HG02870 (cell line): Measurements from ENCODE around the gene MYMK.
"Not testable (repeated sequence)": the region's sequence is repeated elsewhere in the genome, so short reads cannot be mapped to it uniquely, and the experiment has no call there.

ENCODE experiments used
- ATAC-seq: cut with Tn5 transposase; IDR thresholded peaks from one replicate; pipeline ENCODE4 v1.9.1; 2021; ENCODE audit warnings: mild to moderate bottlenecking, moderate library complexity; ENCODE audit not compliant: unreplicated experiment

MYMK gene, protein sequence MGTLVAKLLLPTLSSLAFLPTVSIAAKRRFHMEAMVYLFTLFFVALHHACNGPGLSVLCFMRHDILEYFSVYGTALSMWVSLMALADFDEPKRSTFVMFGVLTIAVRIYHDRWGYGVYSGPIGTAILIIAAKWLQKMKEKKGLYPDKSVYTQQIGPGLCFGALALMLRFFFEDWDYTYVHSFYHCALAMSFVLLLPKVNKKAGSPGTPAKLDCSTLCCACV

DNA sequence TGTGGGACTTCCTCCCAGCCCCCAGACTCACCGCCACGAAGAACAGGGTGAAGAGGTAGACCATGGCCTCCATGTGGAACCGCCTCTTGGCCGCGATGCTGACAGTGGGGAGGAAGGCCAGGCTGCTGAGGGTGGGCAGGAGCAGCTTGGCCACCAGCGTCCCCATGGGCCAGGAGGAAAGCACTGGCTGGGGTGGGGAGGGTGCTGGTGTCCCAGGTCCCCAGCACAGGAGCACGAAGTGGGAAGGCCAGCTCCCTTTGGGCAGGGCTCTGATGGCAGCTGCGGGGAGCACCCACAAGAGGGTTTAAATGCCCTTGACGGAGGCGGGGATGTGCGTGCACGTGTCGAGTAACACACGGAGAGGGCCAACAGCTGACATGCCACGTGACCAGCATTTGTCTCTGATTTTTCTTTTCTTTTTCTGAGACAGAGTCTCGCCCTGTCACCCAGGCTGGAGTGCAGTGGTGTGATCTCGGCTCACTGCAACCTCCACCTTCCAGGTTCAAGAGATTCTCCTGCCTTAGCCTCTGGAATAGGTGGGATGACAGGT lies at the start of gene MYMK:
Gene MYMK (minus strand): TSS at position 281 of the 550 bp plus-strand sequence. CDS start 115 bp downstream, at position 166.
- ATAC-seq: no peak

DNA sequence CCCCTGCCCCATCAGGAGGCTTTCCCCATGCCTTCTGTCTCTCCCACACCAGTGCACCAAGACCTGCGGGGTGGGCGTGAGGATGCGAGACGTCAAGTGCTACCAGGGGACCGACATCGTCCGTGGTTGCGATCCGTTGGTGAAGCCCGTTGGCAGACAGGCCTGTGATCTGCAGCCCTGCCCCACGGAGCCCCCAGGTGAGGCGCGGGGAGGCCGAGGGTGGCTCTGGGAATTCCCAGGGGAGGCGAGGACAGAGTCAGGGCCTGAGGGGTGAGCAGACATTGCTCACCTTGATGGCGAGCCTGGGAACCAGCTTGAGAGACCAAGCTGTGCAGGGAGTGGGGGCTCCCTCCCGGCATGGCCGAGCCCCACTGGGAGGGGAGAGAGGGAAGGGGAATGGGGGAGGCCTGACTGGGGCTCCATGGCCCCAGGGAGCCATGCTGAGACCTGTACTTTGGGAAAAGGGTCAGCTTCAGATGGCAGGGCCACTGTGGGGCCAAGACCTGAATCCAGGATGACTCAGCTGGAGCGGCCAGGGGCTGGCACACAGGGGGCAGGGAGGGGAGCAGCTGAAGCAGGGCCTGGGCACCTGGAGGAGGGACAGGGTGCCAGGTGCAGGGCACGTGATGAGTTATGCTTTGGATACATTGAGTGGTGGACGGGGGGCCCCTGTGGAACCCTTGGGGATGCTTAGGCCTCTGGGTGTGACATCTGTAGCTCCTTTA lies 49.2 kb upstream of the MYMK start:
- ATAC-seq: no peak

DNA sequence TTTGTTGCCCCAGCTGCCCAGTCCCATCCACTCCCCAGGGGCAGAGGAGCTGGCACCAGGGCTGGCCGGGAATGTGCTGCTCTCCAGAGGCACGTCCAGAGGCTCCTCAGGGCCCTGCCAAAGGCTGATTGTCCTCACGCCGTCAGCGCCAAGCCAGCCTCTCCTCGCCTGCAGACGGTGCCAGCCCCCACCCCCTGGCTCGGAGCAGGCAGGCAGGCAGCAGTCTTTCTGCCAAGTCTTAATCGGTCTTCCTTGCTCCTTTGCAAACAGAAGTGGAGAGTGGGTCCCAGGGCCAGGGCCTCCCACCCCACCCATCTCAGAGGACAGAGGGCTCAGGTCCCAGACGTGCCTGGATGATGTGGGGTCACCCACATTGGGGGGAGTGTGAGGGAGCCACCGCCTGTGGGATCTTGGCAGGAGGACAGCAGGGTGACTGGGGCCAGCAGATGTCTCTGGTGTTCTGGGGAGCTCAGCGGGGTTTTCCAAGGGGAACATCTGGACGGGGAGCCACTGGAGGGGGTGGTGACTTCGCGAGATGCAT lies 48.1 kb upstream of the MYMK start:
- ATAC-seq: no peak

DNA sequence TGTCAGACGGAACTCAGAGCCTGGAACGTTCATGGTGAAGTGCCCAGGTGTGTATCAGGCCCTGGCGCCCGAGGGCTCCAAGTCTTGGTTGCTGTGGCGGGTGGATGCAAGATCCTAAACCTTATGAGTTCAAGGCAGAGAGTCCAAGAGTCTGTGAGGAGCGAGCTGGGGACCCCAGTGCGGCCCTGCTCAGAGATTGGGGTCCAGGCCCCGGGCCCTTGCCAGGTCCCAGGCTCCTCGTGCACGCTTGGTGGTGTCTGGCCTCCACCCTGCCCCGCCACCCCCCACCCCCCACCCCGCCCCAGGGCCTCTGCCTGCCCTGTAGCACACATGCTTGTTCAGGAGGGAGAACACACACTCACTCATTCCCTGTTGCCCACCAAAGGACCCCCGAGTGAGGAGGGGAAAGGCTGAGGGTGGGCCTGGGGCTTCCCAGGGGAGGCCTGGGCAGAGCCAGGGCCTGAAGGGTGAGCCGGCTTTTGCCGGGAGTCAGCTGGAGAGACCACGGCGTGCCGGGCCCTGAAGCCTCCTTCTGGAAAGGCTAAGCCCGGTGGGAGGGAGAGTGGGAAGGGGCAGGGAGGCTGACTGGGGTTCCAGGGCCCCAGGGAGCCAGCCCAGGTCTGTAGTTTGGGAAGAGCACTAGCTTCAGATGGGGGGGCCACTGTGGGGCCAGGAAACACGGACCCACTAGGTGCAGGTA lies 47.3 kb upstream of the MYMK start:
- ATAC-seq: no peak

DNA sequence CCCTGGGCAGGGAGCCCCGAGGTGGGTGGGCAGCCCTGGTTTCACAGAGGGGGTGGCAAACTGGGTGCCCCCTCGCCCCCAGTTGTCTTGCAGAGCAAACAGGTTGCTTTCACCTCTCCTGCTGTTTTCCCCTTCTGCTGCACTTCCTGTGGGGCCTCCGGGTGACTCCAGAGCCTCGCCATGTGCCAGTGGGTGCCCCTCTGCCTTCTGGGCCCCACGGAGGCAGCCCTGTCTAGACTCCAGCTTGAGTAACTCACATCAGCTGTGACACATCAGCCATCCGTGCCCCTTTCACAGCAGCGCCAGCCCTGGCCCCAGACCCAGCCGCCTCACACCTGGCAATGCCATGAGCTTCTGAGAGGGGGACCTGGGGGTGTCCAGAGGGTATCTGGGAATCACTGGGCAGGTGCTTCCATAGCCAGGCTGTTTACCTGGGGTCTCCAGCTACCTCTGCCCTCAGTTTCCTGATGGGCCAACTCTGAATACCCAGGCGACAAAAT lies 46.7 kb upstream of the MYMK start:
- no peak for ATAC-seq

DNA sequence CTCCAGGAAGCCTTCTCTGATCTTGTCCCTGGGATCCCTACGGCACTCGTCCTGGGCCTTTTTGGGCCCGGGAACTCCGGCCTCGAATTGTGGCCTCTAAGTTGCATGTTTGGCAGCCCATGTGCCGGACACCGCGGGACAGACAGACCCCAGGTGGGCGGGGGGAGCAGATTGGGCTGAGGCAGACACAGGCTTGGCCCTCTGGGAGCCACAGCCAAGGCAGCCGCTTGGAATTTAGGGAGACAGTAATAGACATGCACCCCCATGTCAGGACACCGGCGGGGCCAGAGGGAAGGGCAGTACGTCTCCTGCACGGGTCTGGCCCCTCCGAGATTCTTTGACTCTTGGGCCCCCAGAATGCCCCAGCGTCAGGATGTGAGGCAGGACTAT lies 45.9 kb upstream of the MYMK start:
- ATAC-seq: no peak

DNA sequence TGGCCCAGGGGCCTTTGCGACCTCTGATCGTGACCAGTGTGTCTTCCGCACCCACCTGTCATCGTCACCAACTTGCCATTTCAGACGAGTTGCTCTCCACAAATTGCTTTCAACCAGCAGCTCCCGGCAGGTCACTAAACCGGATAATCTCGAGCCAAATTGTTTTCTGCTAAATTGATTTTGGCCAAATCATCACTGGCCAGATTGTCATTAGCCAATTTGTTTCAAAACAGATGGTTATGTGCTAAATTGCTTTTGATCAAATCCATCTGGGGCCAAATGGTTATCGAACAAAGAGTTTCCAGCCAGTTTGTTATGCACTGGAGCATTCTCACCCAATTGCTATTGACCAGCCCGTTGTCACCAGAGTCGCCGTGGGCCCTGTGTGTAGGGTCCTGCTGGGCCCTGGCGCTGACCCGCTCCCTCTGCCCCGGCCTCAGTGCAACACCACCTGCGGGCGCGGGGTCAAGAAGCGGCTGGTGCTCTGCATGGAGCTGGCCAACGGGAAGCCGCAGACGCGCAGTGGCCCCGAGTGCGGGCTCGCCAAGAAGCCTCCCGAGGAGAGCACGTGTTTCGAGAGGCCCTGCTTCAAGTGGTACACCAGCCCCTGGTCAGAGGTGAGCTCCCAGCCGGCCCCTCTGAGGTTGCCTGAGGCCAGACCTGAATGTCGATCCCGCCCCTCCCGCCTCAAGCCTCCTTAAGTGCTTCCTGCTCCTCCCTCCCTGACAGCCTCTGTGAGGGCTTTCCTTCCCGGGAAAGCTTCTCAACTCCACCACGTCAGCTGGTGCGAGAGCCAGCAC lies 45.3 kb upstream of the MYMK start:
- no peak for ATAC-seq

DNA sequence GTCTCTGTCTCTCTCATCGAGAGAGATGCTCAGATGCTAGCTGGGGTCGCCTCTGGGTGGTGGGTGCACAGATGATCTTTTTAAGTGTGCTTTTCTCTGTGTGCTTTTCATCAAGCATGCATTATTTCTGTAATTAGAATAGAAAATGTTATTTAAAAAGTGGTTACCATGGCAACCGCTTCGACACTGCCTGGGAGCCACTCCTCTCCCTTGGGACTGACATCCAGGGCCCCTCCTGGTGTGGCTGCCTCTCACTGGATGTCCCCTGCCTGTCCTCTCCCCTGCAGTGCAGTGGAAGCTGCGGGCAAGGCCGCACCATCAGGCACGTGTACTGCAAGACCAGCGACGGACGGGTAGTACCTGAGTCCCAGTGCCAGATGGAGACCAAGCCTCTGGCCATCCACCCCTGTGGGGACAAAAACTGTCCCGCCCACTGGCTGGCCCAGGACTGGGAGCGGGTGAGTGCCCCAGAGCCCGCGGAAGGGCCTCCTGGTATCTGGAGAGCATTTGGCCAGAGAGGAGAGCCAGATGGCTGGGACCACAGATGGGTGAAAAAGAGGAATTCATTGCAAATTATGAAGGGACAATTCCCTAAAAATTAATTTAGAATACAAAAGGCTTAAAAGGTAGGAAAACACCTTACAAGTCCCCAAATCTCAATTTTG lies 44.5 kb upstream of the MYMK start:
- ATAC-seq: no peak

DNA sequence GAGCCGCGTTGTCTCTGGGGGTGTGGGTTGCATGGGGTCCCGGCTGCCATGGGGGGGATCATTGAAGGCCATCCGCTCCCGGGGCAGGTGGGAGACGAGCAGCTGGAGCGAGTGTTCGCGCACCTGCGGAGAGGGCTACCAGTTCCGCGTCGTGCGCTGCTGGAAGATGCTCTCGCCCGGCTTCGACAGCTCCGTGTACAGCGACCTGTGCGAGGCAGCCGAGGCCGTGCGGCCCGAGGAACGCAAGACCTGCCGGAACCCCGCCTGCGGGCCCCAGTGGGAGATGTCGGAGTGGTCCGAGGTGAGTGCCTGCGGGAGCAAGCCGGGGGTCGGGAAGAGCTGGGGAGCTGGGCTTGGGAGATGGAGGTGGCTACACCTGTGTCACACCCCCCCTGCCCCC lies 43.4 kb upstream of the MYMK start:
- ATAC-seq: no peak

DNA sequence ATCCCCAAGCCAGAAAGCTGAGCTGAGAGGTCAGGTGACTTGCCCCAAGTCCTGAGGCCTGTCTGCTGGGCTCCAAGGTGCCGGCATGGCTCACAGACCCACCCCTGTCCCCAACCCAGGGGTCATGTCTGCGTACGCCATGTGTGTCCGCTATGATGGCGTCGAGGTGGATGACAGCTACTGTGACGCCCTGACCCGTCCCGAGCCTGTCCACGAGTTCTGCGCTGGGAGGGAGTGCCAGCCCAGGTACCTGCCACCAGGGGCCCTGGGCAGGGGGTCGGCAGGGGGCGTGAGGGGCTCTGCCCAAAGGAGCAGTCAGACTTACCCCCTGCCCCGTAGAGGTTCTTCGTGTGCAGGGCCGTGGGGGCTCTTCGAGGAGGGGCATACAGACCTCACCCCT lies 42.1 kb upstream of the MYMK start:
- ATAC-seq: no peak

DNA sequence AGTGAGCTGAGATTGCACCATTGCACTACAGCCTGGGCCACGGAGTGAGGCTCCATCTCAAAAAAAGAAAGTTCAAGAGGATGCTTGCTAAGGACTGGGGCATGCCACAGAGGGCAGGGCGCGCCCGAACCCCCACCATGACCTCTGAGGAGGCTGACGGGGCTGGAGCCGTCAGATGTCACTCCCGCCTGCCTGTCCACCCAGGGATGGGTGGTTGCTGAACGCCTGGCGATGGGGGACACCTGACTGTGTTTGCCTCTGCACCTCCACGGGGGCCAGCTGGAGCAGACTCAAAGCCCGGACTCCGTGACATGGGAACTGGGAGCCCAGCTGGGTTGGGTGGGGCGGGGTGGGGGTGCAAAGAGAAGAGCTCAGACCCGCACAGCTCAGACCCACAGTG lies 41.6 kb upstream of the MYMK start:
- no peak for ATAC-seq

DNA sequence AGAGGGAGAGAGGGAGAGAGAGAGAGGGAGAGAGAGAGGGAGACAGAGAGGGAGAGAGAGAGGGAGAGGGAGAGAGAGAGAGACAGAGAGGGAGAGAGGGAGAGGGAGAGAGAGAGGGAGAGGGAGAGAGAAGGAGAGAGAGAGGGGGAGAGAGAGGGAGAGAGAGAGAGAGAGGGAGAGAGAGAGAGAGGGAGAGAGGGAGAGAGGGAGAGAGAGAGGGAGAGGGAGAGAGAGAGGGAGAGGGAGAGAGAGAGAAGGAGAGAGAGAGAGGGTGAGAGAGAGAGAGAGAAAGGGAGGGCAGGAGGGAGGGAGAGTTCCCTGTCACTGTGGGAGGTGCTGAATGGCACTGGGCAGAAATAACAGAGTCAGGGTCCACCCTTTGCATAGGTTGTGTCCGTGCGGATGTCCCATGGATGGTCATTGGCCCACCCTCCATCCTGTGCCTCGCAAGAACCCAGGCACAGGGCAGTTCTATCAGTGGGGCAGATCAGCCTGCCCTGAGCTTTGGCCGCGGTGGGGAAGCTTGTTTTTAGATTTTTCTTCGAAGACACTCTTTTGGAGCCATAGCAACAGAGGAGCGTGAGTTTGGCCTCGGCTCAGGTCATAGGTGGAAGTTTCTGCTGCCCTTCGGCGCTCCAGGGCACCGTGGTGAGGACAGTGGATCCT lies 39.8 kb upstream of the MYMK start:
- ATAC-seq: no peak

DNA sequence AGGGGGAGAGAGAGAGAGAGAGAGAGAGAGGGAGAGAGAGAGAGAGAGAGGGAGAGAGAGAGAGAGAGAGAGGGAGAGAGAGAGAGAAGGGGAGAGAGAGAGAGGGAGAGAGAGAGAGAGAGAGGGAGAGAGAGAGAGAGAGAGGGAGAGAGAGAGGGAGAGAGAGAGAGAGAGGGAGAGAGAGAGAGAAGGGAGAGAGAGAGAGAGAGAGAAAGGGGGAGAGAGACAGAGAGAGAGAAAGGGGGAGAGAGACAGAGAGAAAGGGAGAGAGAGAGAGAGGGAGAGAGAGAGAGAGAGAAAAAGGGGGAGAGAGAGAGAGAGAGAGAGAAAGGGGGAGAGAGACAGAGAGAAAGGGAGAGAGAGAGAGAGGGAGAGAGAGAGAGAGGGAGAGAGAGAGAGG lies 39.1 kb upstream of the MYMK start:
- not testable (repeated sequence) for ATAC-seq

DNA sequence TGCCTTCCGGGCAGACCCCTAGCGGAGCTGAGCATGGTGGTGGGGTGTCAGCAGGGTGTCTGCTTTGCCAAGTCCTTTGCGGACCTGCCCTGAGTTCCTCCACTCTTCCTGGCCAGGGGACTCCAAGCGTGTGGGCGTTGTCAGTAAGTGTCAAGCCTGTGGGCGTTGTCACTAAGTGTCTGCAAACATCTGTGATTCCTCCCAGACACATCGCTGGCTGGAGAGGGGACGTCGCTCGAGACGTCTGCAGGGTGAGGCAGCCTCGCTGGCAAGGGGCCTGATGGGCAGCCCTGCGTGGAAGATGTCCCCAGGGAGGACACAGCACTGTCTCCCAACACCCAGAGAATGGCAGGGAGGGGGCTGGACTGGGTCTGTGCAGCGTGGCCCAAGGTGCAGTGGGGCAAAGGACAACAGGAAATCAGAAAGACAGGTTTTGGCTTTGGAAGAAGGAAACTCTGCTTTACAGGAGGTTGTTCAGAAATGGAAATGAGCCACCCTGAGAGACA lies 38.6 kb upstream of the MYMK start:
- ATAC-seq: no peak

DNA sequence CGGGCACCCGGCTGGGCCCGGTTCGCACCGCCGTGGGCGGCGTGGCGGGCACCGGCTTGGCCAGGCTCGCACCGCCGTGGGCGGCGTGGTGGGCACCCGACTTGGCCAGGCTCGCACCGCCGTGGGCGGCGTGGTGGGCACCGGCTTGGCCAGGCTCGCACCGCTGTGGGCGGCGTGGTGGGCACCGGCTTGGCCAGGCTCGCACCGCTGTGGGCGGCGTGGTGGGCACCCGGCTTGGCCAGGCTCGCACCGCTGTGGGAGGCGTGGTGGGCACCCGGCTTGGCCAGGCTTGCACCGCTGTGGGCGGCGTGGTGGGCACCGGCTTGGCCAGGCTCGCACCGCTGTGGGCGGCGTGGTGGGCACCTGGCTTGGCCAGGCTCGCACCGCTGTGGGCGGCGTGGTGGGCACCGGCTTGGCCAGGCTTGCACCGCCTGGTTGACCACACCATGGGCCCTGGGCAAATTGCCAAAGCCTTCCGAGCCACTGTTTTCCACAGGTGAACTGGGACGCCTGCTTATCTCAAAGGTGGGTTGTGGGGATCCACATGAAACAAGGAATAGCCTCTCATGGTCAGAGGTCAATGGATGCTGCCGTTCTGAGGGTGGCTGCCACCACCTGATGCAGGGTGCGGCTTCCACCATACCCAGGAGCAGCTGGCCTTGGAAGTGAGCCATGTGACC lies 38.0 kb upstream of the MYMK start:
- no peak for ATAC-seq

DNA sequence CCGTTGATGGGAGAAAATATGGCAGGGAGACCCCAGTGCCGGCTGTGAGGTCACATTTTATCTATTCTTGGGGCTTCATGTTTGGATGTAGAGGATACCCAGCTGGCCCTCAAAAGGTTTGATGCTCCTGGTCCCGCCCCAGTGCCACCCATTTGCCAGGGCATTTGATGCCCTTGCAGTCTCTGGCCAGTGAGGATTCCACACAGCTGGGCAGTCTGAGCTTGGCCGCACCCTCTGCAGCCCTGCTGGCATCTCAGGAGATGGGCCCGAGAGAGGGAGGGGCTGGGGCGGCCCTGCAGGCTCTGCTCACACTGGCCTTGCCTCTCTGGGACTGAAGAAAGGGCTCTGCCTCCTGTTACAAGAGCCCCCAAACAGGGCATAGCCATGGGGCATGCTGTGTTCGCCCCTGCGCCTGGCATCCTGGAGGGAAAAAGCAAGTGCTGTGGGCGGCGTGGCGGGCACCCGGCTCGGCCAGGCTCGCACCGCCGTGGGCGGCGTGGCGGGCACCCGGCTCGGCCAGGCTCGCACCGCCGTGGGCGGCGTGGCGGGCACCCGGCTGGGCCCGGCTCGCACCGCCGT lies 37.3 kb upstream of the MYMK start:
- ATAC-seq: no peak

DNA sequence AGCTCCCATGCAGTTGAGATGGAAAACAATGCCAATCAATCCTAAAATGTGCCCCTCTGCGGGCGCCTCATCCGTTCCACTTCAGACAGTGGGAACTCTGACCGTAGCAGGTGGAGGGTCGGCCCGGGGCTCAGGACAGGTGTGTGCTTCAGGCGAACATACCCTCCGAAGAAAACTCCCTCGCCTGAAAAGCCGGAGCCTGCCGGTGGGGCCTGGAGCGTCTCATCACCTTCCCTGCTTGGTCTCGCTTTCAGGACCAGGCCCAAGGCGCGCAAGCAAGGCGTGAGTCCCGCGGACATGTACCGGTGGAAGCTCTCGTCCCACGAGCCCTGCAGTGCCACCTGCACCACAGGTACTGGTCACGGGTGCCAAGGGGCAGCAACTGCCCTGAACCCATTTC lies 36.2 kb upstream of the MYMK start:
- ATAC-seq: no peak

DNA sequence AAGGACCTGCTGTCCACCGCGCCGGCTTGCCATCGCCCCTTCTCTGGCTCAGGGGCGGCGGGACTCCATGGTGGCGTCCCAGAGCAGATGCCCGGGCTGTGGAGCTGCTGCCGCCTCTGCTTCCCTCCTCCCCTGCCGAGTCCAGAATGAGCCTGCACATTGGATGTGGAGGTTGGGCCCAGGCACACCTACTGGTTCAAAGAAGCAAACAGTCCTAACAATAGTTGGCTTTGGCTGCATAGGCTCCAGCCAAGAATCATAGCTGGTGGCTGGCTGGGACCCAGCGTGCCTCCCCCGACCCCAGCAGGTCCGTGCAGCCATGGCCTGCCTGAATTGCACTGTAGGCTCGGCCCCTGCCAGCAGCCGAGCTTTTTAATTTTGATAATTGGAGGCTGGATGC lies 35.6 kb upstream of the MYMK start:
- no peak for ATAC-seq
